GM18909 (cell line): Measurements from ENCODE around the gene CDKL5.
"Not testable (repeated sequence)": the region's sequence is repeated elsewhere in the genome, so short reads cannot be mapped to it uniquely, and the experiment has no call there.

ENCODE experiments used
- ATAC-seq: cut with Tn5 transposase; IDR thresholded peaks from one replicate; pipeline ENCODE4 v1.9.1; 2021; ENCODE audit warnings: mild to moderate bottlenecking; ENCODE audit not compliant: unreplicated experiment, poor library complexity

CDKL5 gene

GRCh38 chrX:18566748-18567147 lies 141.3 kb downstream of the CDKL5 start:
- ATAC-seq: no peak

GRCh38 chrX:18573556-18573955 lies 148.1 kb downstream of the CDKL5 start:
- ATAC-seq: no peak

GRCh38 chrX:18574591-18574990 lies 149.2 kb downstream of the CDKL5 start:
- ATAC-seq: no peak

GRCh38 chrX:18575744-18576143 lies 150.3 kb downstream of the CDKL5 start:
- ATAC-seq: no peak

GRCh38 chrX:18577400-18577799 lies 152.0 kb downstream of the CDKL5 start:
- ATAC-seq: no peak

GRCh38 chrX:18578546-18578945 lies 153.1 kb downstream of the CDKL5 start:
- no peak for ATAC-seq

GRCh38 chrX:18579495-18579894 lies 154.1 kb downstream of the CDKL5 start:
- no peak for ATAC-seq

GRCh38 chrX:18582910-18583493 lies 157.6 kb downstream of the CDKL5 start:
- no peak for ATAC-seq

GRCh38 chrX:18589292-18589691 lies 163.9 kb downstream of the CDKL5 start:
- ATAC-seq: not testable (repeated sequence)

- ATAC-seq: no peak
Measured at GRCh38 chrX:18591834-18592233, 166.4 kb downstream of the CDKL5 start.

- no peak for ATAC-seq
Measured at GRCh38 chrX:18594079-18594478, 168.7 kb downstream of the CDKL5 start.

- no peak for ATAC-seq
Measured at GRCh38 chrX:18596096-18596495, 170.7 kb downstream of the CDKL5 start.

- ATAC-seq: no peak
Measured at GRCh38 chrX:18598413-18598812, 173.0 kb downstream of the CDKL5 start.

GRCh38 chrX:18607966-18608365 lies 182.6 kb downstream of the CDKL5 start:
- ATAC-seq: no peak

- no peak for ATAC-seq
Measured at GRCh38 chrX:18613930-18614639, 188.7 kb downstream of the CDKL5 start.

GRCh38 chrX:18616688-18617406 lies 191.4 kb downstream of the CDKL5 start:
- no peak for ATAC-seq

- ATAC-seq: no peak
Measured at GRCh38 chrX:18617407-18617750, 192.0 kb downstream of the CDKL5 start.

GRCh38 chrX:18619288-18619687 lies 193.9 kb downstream of the CDKL5 start:
- ATAC-seq: no peak

GRCh38 chrX:18620349-18620748 lies 194.9 kb downstream of the CDKL5 start:
- no peak for ATAC-seq

GRCh38 chrX:18624599-18624998 lies 199.2 kb downstream of the CDKL5 start:
- ATAC-seq: no peak

- no peak for ATAC-seq
Measured at GRCh38 chrX:18630934-18631333, 205.5 kb downstream of the CDKL5 start.

- ATAC-seq: no peak
Measured at GRCh38 chrX:18638398-18638797, 213.0 kb downstream of the CDKL5 start.
